GM21528 (cell line): Measurements from ENCODE around the gene TARS3.

Experiments
- ATAC-seq: cut with Tn5 transposase; IDR thresholded peaks from one replicate; pipeline ENCODE4 v1.9.1; 2021; ENCODE audit warnings: mild to moderate bottlenecking, moderate library complexity; ENCODE audit not compliant: unreplicated experiment, low FRiP score

Gene TARS3

DNA sequence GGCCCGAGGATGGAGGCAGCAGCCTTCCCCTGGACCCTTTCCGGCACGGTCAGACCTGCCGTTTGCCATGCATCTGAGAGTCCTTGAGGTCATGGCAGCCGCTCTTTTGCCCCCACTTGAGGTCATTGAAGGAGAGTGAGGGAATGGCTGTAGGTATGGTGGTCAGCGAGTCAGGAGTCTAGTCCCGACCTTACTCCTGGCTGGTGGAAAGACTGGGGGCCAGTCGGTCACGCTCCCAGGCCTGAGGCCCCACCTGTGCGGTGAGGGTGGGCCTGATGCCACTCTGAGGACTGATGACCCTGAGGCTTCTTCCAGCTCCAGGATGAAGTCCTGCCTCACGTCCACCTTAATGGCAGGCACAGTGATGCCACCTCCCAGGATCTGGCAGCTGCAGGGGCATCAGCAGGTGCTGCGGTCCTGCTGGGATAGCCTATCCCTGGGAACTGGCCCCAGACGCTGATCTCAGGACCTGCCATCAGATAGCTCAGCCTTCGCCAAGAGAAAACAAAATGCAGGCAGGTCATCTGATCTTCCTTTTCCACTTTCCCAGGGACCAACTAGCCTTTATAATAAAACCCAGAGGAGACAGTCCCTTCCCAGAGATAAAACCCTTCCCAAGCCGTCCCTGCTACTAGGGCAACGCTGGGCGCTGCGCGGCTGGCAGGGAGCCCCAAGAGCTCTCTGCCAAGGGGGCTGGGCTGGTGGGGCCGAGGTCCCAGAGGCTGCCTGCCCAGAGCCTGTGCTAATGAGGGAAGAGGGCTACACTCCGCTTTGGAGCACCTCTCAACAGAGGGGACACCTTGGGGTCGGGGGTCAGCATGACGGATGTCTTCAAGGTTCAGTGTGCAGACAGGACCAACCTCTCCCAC, 114.3 kb downstream of the TARS3 start:
- no peak for ATAC-seq

- ATAC-seq = no peak
Observed at GRCh38 chr15:101608201-101608600, 116.1 kb downstream of the TARS3 start.

- ATAC-seq = no peak
Observed at GRCh38 chr15:101607108-101607507, 117.2 kb downstream of the TARS3 start.

- no peak for ATAC-seq
Observed at GRCh38 chr15:101604124-101604874, 120.0 kb downstream of the TARS3 start.
